Mucosa of stomach (tissue), 1 donor: ENCODE measurements around the gene KLHL7.
"Not testable (repeated sequence)": the region's sequence is repeated elsewhere in the genome, so short reads cannot be mapped to it uniquely, and the experiment has no call there.

Experiments
- H3K27me3 ChIP-seq: one replicate; pipeline ENCODE4 v1.7.0; 2013; ENCODE audit warnings: mild to moderate bottlenecking, low read length; ENCODE audit not compliant: control insufficient read depth, insufficient read depth
- H3K36me3 ChIP-seq: one replicate; pipeline ENCODE4 v1.7.0; 2013; ENCODE audit warnings: low read length; ENCODE audit not compliant: control insufficient read depth, insufficient read depth
- H3K4me1 ChIP-seq: one replicate; pipeline ENCODE4 v1.7.0; 2013; ENCODE audit warnings: mild to moderate bottlenecking, low read length; ENCODE audit not compliant: control insufficient read depth, insufficient read depth
- H3K4me3 ChIP-seq: one replicate; pipeline ENCODE4 v1.7.0; 2013; ENCODE audit warnings: low read length
- H3K9ac ChIP-seq: one replicate; pipeline ENCODE4 v1.7.0; 2013; ENCODE audit warnings: mild to moderate bottlenecking, low read length, moderate library complexity
- H3K9me3 ChIP-seq: one replicate; pipeline ENCODE4 v1.7.0; 2013; ENCODE audit warnings: mild to moderate bottlenecking, low read length, moderate library complexity; ENCODE audit not compliant: control insufficient read depth
- donor health status: Pancreatic carcinoma.

The KLHL7 gene

GRCh38 chr7:23114896-23115295 lies 9.3 kb downstream of the KLHL7 start:
- Histone ChIP-seq H3K4me1 (no peaks in the 10 kb centered on the region), H3K4me3 (no peak overlapping the region), H3K36me3 (no peaks in the 10 kb centered on the region), H3K9ac (no peak overlapping the region), H3K27me3 (no peaks in the 10 kb centered on the region), H3K9me3 (no peaks in the 10 kb centered on the region)

- no peak overlapping the region for H3K9ac ChIP-seq
- H3K9me3 ChIP-seq: no peaks in the 10 kb centered on the region
- no peaks in the 10 kb centered on the region for H3K4me1 ChIP-seq
- no peaks in the 10 kb centered on the region for H3K27me3 ChIP-seq
- H3K36me3 ChIP-seq: no peaks in the 10 kb centered on the region
- no peak overlapping the region for H3K4me3 ChIP-seq
Measured at GRCh38 chr7:23115991-23116390, 10.4 kb downstream of the KLHL7 start.

GRCh38 chr7:23117841-23118240 lies 12.3 kb downstream of the KLHL7 start:
- H3K4me1 ChIP-seq: no peaks in the 10 kb centered on the region
- H3K27me3 ChIP-seq: no peaks in the 10 kb centered on the region
- H3K9ac ChIP-seq: no peak overlapping the region
- no peaks in the 10 kb centered on the region for H3K9me3 ChIP-seq
- H3K36me3 ChIP-seq: no peaks in the 10 kb centered on the region
- H3K4me3 ChIP-seq: no peak overlapping the region

- H3K27me3 ChIP-seq: no peaks in the 10 kb centered on the region
- no peaks in the 10 kb centered on the region for H3K4me1 ChIP-seq
- no peaks in the 10 kb centered on the region for H3K36me3 ChIP-seq
- no peak overlapping the region for H3K4me3 ChIP-seq
- H3K9me3 ChIP-seq: no peaks in the 10 kb centered on the region
- no peak overlapping the region for H3K9ac ChIP-seq
Measured at GRCh38 chr7:23120106-23120505, 14.5 kb downstream of the KLHL7 start.

DNA sequence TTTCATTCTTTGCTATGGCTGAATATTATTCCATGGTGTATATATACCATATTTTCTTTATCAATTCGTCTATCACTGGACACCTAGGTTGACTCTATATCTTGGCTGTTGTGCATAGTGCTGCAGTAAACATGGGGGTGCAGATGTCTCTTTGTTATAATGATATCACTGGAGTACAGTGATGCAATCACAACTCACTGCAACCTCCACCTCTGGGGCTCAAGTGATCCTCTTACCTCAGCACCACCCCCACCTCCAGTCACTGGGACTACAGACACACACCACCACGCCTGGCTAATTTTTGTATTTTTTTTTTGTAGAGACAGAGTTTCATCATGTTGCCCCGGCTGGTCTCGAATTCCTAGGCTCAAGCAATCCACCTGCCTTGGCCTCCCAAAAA lies 15.6 kb downstream of the KLHL7 start:
- no peaks in the 10 kb centered on the region for H3K9me3 ChIP-seq
- H3K4me3 ChIP-seq: no peak overlapping the region
- H3K4me1 ChIP-seq: no peaks in the 10 kb centered on the region
- H3K9ac ChIP-seq: no peak overlapping the region
- H3K36me3 ChIP-seq: no peaks in the 10 kb centered on the region
- no peaks in the 10 kb centered on the region for H3K27me3 ChIP-seq

DNA sequence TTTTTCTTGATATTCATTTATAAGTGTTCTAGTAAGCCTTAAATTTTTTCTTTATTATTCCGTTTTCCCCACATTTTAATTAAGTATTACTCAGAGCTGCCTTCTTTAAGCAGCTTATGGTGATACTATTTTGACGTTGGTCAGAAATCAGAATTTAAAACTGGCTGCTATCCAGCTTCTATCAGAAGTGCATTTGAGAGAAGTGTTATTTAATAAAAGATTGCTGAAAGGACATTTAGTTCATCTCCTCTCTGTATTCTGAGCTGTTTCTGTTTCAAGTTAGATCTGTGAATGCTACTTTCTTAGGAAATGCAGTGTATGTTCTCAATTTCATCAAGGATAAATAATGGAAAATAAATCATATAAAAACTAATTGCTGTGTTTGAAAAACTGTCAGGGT lies 17.4 kb downstream of the KLHL7 start:
- Histone ChIP-seq H3K27me3 (no peaks in the 10 kb centered on the region), H3K36me3 (no peaks in the 10 kb centered on the region), H3K4me1 (no peaks in the 10 kb centered on the region), H3K9ac (no peak overlapping the region), H3K9me3 (no peaks in the 10 kb centered on the region), H3K4me3 (no peak overlapping the region)

- Histone ChIP-seq H3K9me3 (no peaks in the 10 kb centered on the region), H3K27me3 (no peaks in the 10 kb centered on the region), H3K36me3 (no peaks in the 10 kb centered on the region), H3K4me3 (no peak overlapping the region), H3K9ac (no peak overlapping the region), H3K4me1 (no peaks in the 10 kb centered on the region)
Measured at GRCh38 chr7:23123465-23123864, 17.9 kb downstream of the KLHL7 start.

GRCh38 chr7:23129036-23129435 lies 23.5 kb downstream of the KLHL7 start:
- Histone ChIP-seq H3K9ac (no peak overlapping the region), H3K27me3 (no peaks in the 10 kb centered on the region), H3K9me3 (no peaks in the 10 kb centered on the region), H3K4me3 (no peak overlapping the region), H3K36me3 (no peaks in the 10 kb centered on the region), H3K4me1 (no peaks in the 10 kb centered on the region)

DNA sequence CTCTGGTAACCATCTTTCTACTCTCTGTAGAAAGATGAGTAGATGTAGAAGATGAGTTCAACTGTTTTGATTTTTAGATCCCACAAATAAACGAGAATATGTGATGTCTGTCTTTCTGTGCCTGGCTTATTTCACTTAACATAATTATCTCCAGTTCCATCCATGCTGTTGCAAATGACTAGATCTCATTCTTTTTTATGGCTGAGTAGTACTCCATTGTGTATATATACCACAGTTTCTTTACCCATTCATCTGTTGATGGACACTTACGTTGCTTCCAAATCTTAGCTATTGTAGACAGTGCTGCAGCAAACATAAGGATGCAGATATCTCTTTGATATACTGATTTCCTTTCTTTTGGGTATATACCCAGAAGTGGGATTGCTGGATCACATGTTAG lies 26.2 kb downstream of the KLHL7 start:
- H3K9ac ChIP-seq, H3K27me3 ChIP-seq, H3K9me3 ChIP-seq, H3K36me3 ChIP-seq, H3K4me3 ChIP-seq, H3K4me1 ChIP-seq: not testable (repeated sequence)

GRCh38 chr7:23133797-23134196 lies 28.2 kb downstream of the KLHL7 start:
- H3K4me3 ChIP-seq: no peak overlapping the region
- no peaks in the 10 kb centered on the region for H3K27me3 ChIP-seq
- H3K9me3 ChIP-seq: no peaks in the 10 kb centered on the region
- H3K4me1 ChIP-seq: no peaks in the 10 kb centered on the region
- no peak overlapping the region for H3K9ac ChIP-seq
- no peaks in the 10 kb centered on the region for H3K36me3 ChIP-seq

GRCh38 chr7:23135755-23136154 lies 30.2 kb downstream of the KLHL7 start:
- Histone ChIP-seq H3K9ac (no peak overlapping the region), H3K27me3 (no peaks in the 10 kb centered on the region), H3K9me3 (no peaks in the 10 kb centered on the region), H3K36me3 (no peaks in the 10 kb centered on the region), H3K4me3 (no peak overlapping the region), H3K4me1 (no peaks in the 10 kb centered on the region)

DNA sequence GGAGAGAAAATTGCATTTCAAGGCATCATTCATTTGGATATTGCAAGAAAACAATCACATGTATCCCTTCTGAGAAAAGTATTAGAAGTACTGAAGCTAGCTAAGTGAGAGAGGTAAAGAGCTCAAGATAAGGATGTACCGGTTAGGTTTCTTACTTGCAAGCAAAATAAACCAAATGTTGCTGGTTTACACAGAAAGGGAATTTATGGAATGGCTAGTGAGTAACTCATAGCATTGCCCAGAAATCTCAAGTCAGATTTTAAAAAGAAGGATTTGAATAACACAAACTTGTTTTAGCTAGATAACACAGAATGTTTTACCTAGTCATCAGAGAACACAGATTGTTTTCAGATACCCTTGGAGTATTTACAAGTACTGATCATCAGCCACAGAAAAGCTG lies 30.6 kb downstream of the KLHL7 start:
- Histone ChIP-seq H3K9me3 (no peaks in the 10 kb centered on the region), H3K9ac (no peak overlapping the region), H3K4me3 (no peak overlapping the region), H3K4me1 (no peaks in the 10 kb centered on the region), H3K36me3 (no peaks in the 10 kb centered on the region), H3K27me3 (no peaks in the 10 kb centered on the region)

- no peaks in the 10 kb centered on the region for H3K36me3 ChIP-seq
- H3K27me3 ChIP-seq: no peaks in the 10 kb centered on the region
- H3K4me3 ChIP-seq: no peak overlapping the region
- no peaks in the 10 kb centered on the region for H3K9me3 ChIP-seq
- no peaks in the 10 kb centered on the region for H3K4me1 ChIP-seq
- H3K9ac ChIP-seq: no peak overlapping the region
Measured at GRCh38 chr7:23157679-23158078, 52.1 kb downstream of the KLHL7 start.
